ENCODE measurements around the gene IFNAR2. TPM values are rescaled to one million over a fixed set of nuclear protein-coding genes. Genes with fewer than 3 reads are reported as not detected.

The IFNAR2 gene
- total RNA-seq (ENCODE audit: low replicate concordance), result 11.0 and 17.0 TPM in 2 replicates
- long read RNA-seq, full-length matches to known transcripts, result 15 of 15 reads
- long read RNA-seq, partial matches to known transcripts, result 0 of 15 reads
- long read RNA-seq, other reads (novel, unspliced or antisense), result 0 of 15 reads

DNA sequence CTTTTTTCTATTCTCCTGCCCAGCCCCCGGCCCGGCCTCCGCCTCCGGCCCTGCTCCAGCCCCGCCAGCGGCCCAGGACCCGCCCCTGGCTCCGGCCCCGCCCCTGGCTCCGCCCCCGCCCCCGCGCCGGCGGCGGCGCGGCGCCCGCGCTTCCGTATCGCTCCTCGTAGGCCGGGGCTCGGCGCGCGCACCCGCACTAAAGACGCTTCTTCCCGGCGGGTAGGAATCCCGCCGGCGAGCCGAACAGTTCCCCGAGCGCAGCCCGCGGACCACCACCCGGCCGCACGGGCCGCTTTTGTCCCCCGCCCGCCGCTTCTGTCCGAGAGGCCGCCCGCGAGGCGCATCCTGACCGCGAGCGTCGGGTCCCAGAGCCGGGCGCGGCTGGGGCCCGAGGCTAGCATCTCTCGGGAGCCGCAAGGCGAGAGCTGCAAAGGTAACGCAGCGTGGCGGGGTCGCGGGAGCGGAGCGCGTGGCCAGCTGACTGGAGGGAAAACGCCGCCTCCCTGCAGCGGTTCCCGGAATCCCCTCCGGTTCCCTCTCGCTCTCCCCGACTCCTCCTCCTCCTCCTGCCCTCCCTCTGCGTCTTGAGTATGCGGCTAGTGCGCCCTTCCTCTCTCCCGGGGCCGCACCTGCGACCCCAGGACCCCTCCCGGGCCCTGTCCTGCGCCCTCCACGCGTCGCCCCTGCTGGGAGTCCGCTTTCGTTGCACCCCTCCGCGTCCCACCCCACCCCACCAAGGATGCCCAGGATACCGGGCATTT is at the start of gene IFNAR2:
TSS of gene IFNAR2 (plus strand) at position 155 of the 761 bp plus-strand sequence. CDS start 11,985 bp downstream, outside the sequence.
- Mint-ChIP-seq H3K36me3 (no peaks in the 10 kb centered on the region), H3K4me1 (ENCODE audit: unreplicated experiment) (peaks cover 28% of the 10 kb centered on the region)

DNA sequence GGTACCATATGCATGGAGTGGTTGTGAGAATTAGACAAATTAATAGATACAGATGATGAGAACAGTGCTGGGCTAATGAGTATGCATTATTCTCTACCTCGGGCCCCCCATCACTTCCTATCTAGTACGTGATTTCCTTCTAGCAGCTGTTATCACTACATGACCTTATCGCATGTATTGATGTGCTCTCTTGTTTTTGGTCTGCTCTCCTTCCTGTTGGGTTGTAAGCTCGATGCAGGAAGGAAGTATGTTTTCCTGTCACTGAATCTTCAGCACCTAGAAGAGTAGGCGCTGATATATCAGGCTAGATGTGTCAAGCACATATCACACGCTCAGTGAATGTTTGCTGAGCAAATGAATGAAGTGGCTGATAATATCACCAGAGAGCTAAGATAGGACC is 43.9 kb upstream of the IFNAR2 start:
- peaks cover 26% of the 10 kb centered on the region for H3K27me3 Mint-ChIP-seq
- TF ChIP-seq, protein P1, sequence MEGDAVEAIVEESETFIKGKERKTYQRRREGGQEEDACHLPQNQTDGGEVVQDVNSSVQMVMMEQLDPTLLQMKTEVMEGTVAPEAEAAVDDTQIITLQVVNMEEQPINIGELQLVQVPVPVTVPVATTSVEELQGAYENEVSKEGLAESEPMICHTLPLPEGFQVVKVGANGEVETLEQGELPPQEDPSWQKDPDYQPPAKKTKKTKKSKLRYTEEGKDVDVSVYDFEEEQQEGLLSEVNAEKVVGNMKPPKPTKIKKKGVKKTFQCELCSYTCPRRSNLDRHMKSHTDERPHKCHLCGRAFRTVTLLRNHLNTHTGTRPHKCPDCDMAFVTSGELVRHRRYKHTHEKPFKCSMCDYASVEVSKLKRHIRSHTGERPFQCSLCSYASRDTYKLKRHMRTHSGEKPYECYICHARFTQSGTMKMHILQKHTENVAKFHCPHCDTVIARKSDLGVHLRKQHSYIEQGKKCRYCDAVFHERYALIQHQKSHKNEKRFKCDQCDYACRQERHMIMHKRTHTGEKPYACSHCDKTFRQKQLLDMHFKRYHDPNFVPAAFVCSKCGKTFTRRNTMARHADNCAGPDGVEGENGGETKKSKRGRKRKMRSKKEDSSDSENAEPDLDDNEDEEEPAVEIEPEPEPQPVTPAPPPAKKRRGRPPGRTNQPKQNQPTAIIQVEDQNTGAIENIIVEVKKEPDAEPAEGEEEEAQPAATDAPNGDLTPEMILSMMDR (conservative IDR thresholded peaks at IDR 0.05), result no peak
- peaks cover 6% of the 10 kb centered on the region for H3K4me1 Mint-ChIP-seq (ENCODE audit: unreplicated experiment)
- no peak for DNase-seq (ENCODE audit: extremely low spot score, unreplicated experiment)
- peaks cover 4% of the 10 kb centered on the region for H3K9me3 Mint-ChIP-seq
- H3K36me3 Mint-ChIP-seq, result no peaks in the 10 kb centered on the region
- no peak overlapping the region for H3K4me3 Mint-ChIP-seq
- H3K27ac Mint-ChIP-seq, result no peak overlapping the region

More for the DNA sequence above, at the start of gene IFNAR2:
- DNase-seq (ENCODE audit: extremely low spot score, unreplicated experiment), result peak; percentile 88
- Mint-ChIP-seq H3K4me3 (peak within 1 kb of the TSS; percentile 90), H3K27ac (peak within 1 kb of the TSS; percentile 79), H3K27me3 (no peaks in the 10 kb centered on the region), H3K9me3 (no peaks in the 10 kb centered on the region)
- TF ChIP-seq, protein P1 (conservative IDR thresholded peaks at IDR 0.05), result peak; percentile 13

DNA sequence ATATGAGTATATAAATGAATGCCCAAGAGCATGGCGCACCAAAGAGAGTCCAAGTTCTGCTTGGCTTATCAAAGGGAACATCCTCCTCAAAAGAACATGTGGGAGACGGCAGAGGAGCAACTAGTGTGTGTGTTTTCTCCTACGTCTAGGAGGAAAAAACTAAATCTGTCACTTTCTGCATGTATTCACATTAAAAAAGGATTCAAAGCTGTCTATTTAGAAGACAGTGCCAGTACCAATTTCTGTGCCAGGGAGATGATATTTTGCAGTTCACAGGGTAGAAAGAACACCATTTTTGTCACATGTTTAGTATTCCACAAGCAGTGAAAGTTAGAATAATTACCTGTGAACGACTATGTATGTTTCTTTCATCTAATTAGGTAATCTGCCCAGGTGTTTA is 42.5 kb upstream of the IFNAR2 start:
- no peak overlapping the region for H3K27ac Mint-ChIP-seq

DNA sequence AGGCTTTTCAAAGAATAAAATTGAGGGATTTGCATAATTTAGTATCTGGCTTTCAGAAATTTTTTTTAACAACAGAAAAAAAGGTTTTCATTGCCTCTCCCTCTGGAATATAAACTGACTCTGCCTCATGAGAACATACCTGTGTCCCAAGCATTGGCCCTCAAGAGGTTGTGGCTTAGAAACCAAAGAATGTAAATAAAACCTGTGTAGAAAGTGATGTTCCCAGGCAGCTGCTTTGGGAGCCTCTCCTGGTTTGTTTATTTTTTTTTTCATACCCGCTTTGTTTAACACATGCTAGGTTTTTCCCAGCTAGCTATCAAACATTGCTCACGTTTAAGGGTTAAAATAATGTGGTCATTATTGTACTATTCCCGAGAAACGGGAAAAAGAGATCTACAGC is 40.5 kb upstream of the IFNAR2 start:
- no peak for DNase-seq (ENCODE audit: extremely low spot score, unreplicated experiment)
- Mint-ChIP-seq H3K27ac (no peak overlapping the region), H3K4me3 (no peak overlapping the region), H3K9me3 (peaks cover 4% of the 10 kb centered on the region), H3K27me3 (peaks cover 34% of the 10 kb centered on the region), H3K36me3 (no peaks in the 10 kb centered on the region), H3K4me1 (ENCODE audit: unreplicated experiment) (peaks cover 6% of the 10 kb centered on the region)
- TF ChIP-seq, protein P1 (conservative IDR thresholded peaks at IDR 0.05), result no peak

More for the DNA sequence above, 42.5 kb upstream of the IFNAR2 start:
- Mint-ChIP-seq H3K36me3 (no peaks in the 10 kb centered on the region), H3K4me1 (ENCODE audit: unreplicated experiment) (peaks cover 6% of the 10 kb centered on the region), H3K27me3 (peaks cover 34% of the 10 kb centered on the region), H3K4me3 (no peak overlapping the region), H3K9me3 (peaks cover 4% of the 10 kb centered on the region)
- TF ChIP-seq, protein P1 (conservative IDR thresholded peaks at IDR 0.05), result no peak
- DNase-seq (ENCODE audit: extremely low spot score, unreplicated experiment), result no peak

DNA sequence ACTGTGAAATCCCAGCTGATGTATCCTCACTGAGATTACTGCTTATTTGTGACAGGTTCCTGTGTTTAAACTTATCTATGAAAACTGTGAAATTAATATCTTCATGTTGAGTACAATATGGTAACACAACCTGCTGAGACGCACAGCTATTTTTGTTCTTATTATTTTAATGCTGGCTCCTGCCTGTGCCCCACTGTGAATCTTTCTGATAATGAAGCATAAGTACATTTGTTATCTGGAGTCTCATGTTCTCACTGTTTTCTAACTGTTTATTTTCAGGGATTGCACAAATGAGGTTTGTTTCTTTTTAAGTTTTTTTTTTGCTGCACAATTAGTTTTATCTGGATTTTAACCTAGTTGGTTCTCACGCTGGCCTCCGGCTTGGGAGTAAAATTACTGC is 39.9 kb upstream of the IFNAR2 start:
- Mint-ChIP-seq H3K4me3 (no peak overlapping the region), H3K27ac (no peak overlapping the region), H3K36me3 (no peaks in the 10 kb centered on the region)

More for the DNA sequence above, 39.9 kb upstream of the IFNAR2 start:
- Mint-ChIP-seq H3K27me3 (peaks cover 34% of the 10 kb centered on the region), H3K4me1 (ENCODE audit: unreplicated experiment) (peaks cover 6% of the 10 kb centered on the region), H3K9me3 (peaks cover 4% of the 10 kb centered on the region)
- no peak for DNase-seq (ENCODE audit: extremely low spot score, unreplicated experiment)
- TF ChIP-seq, protein P1 (conservative IDR thresholded peaks at IDR 0.05), result no peak

All from type B pancreatic cell (in vitro differentiated cells).